ENCODE measurements around the gene SLC36A3.

SLC36A3 gene

GRCh38 chr5:151332857-151333256 lies 29.3 kb upstream of the SLC36A3 start:
- no peak overlapping the region for H3K27ac ChIP-seq
- H3K4me1 ChIP-seq = peaks cover 14 to 16% (median 15%) of the 10 kb centered on the region in 10 experiments
- H4K20me1 ChIP-seq = no peaks in the 10 kb centered on the region; a peak in 1 of 22 replicates
- H3K9me3 ChIP-seq (replicated peaks in 1 of 11) = no peaks in the 10 kb centered on the region
- no peak overlapping the region for H3K4me2 ChIP-seq
- no peak for TF ChIP-seq Cebpa-rat (IDR thresholded peaks at IDR 0.05)
- H3K4me3 ChIP-seq = no peak overlapping the region
- H3K9ac ChIP-seq = no peak overlapping the region
- H3K36me3 ChIP-seq = no peaks in the 10 kb centered on the region
- H3K27me3 ChIP-seq = no peaks in the 10 kb centered on the region

- Histone ChIP-seq H3K4me3 (0 out of 20 replicates have a peak overlapping the region, but pooled peaks of 1 of the 10 experiments have one; percentile 10), H3K9ac (0 out of 22 replicates have a peak overlapping the region, but pooled peaks of 1 of the 11 experiments have one; percentile 19), H3K4me1 (peaks cover 19 to 22% (median 20%) of the 10 kb centered on the region in 10 experiments), H3K9me3 (replicated peaks in 1 of 11) (peaks cover 0 to 8% (median 0%) of the 10 kb centered on the region in 11 experiments; a peak in 2 of 22 replicates), H3K36me3 (no peaks in the 10 kb centered on the region), H3K4me2 (peak overlapping the region; percentile 62 to 81 (median 74)), H4K20me1 (no peaks in the 10 kb centered on the region; a peak in 1 of 22 replicates), H3K27me3 (no peaks in the 10 kb centered on the region), H3K27ac (peak overlapping the region in 7 of 11 experiments; percentile 22 to 60 (median 44); a peak in 11 of 22 replicates)
- TF ChIP-seq Cebpa-rat (IDR thresholded peaks at IDR 0.05) = peak in 4 of 11 experiments; percentile 15 to 47 (median 40); a peak in 5 of 22 replicates
These were observed 25.2 kb upstream of the SLC36A3 start for GRCh38 chr5:151328734-151329133.

GRCh38 chr5:151327585-151327984 lies 24.0 kb upstream of the SLC36A3 start:
- Histone ChIP-seq H3K9ac (no peak overlapping the region), H3K36me3 (no peaks in the 10 kb centered on the region), H3K27me3 (no peaks in the 10 kb centered on the region), H3K4me3 (no peak overlapping the region), H3K4me2 (peak overlapping the region; percentile 62 to 81 (median 74)), H3K27ac (no peak overlapping the region), H3K4me1 (peaks cover 19 to 22% (median 20%) of the 10 kb centered on the region in 10 experiments), H3K9me3 (replicated peaks in 1 of 11) (peaks cover 0 to 8% (median 0%) of the 10 kb centered on the region in 11 experiments; a peak in 2 of 22 replicates), H4K20me1 (no peaks in the 10 kb centered on the region; a peak in 1 of 22 replicates)
- no peak for TF ChIP-seq Cebpa-rat (IDR thresholded peaks at IDR 0.05)

- Histone ChIP-seq H3K9ac (no peak overlapping the region), H3K9me3 (replicated peaks in 1 of 11) (peaks cover 0 to 8% (median 0%) of the 10 kb centered on the region in 11 experiments; a peak in 2 of 22 replicates), H3K4me2 (no peak overlapping the region), H3K27me3 (no peaks in the 10 kb centered on the region), H3K36me3 (no peaks in the 10 kb centered on the region), H3K27ac (no peak overlapping the region), H3K4me3 (no peak overlapping the region), H3K4me1 (peaks cover 19 to 22% (median 20%) of the 10 kb centered on the region in 10 experiments), H4K20me1 (no peaks in the 10 kb centered on the region; a peak in 1 of 22 replicates)
- TF ChIP-seq Cebpa-rat (IDR thresholded peaks at IDR 0.05) = no peak
These were observed 22.7 kb upstream of the SLC36A3 start for GRCh38 chr5:151326266-151326665.

- Histone ChIP-seq H3K27ac (no peak overlapping the region), H3K9ac (no peak overlapping the region), H3K9me3 (replicated peaks in 1 of 11) (peaks cover 0 to 8% (median 0%) of the 10 kb centered on the region in 11 experiments; a peak in 2 of 22 replicates), H3K4me2 (no peak overlapping the region), H3K36me3 (no peaks in the 10 kb centered on the region), H3K27me3 (no peaks in the 10 kb centered on the region), H3K4me1 (peaks cover 0 to 17% (median 9%) of the 10 kb centered on the region in 10 experiments; a peak in 12 of 20 replicates), H3K4me3 (no peak overlapping the region), H4K20me1 (no peaks in the 10 kb centered on the region)
- TF ChIP-seq Cebpa-rat (IDR thresholded peaks at IDR 0.05) = no peak
These were observed 16.9 kb upstream of the SLC36A3 start for GRCh38 chr5:151320481-151320880.

GRCh38 chr5:151318850-151319732 lies 15.5 kb upstream of the SLC36A3 start:
- Histone ChIP-seq H3K4me2 (peak overlapping the region in 5 of 11 experiments; percentile 14 to 48 (median 32); a peak in 8 of 22 replicates), H3K27ac (peak overlapping the region in 1 of 11 experiments; percentile 1; a peak in 1 of 22 replicates), H3K9me3 (replicated peaks in 1 of 11) (no peaks in the 10 kb centered on the region), H3K4me1 (peaks cover 0 to 17% (median 9%) of the 10 kb centered on the region in 10 experiments; a peak in 12 of 20 replicates), H4K20me1 (no peaks in the 10 kb centered on the region), H3K36me3 (no peaks in the 10 kb centered on the region), H3K27me3 (no peaks in the 10 kb centered on the region), H3K9ac (peak overlapping the region in 2 of 11 experiments; percentile 12 to 26; a peak in 1 of 22 replicates), H3K4me3 (no peak overlapping the region)
- TF ChIP-seq Cebpa-rat (IDR thresholded peaks at IDR 0.05) = no peak

- Histone ChIP-seq H3K4me1 (peaks cover 0 to 17% (median 9%) of the 10 kb centered on the region in 10 experiments; a peak in 12 of 20 replicates), H3K27me3 (no peaks in the 10 kb centered on the region), H3K9ac (no peak overlapping the region), H3K4me2 (no peak overlapping the region), H3K27ac (no peak overlapping the region), H3K9me3 (replicated peaks in 1 of 11) (peaks cover 0 to under 1% (median 0%) of the 10 kb centered on the region in 11 experiments; a peak in 1 of 22 replicates), H3K36me3 (no peaks in the 10 kb centered on the region), H3K4me3 (no peak overlapping the region), H4K20me1 (no peaks in the 10 kb centered on the region)
- TF ChIP-seq Cebpa-rat (IDR thresholded peaks at IDR 0.05) = no peak
These were observed 14.3 kb upstream of the SLC36A3 start for GRCh38 chr5:151317871-151318270.

- Histone ChIP-seq H4K20me1 (no peaks in the 10 kb centered on the region), H3K4me2 (no peak overlapping the region), H3K36me3 (no peaks in the 10 kb centered on the region), H3K9me3 (replicated peaks in 1 of 11) (peaks cover 7 to 18% (median 12%) of the 10 kb centered on the region in 11 experiments), H3K9ac (no peak overlapping the region), H3K4me1 (peaks cover 0 to 17% (median 9%) of the 10 kb centered on the region in 10 experiments; a peak in 12 of 20 replicates), H3K27me3 (no peaks in the 10 kb centered on the region), H3K27ac (no peak overlapping the region), H3K4me3 (no peak overlapping the region)
- no peak for TF ChIP-seq Cebpa-rat (IDR thresholded peaks at IDR 0.05)
These were observed 12.5 kb upstream of the SLC36A3 start for GRCh38 chr5:151315998-151316597.

- no peak overlapping the region for H3K4me3 ChIP-seq
- no peak overlapping the region for H3K27ac ChIP-seq
- H3K9me3 ChIP-seq (replicated peaks in 1 of 11) = peaks cover 22 to 40% (median 33%) of the 10 kb centered on the region in 11 experiments
- H3K9ac ChIP-seq = no peak overlapping the region
- no peak for TF ChIP-seq Cebpa-rat (IDR thresholded peaks at IDR 0.05)
- H4K20me1 ChIP-seq = no peaks in the 10 kb centered on the region
- no peaks in the 10 kb centered on the region for H3K36me3 ChIP-seq
- H3K27me3 ChIP-seq = no peaks in the 10 kb centered on the region
- H3K4me2 ChIP-seq = no peak overlapping the region
- no peaks in the 10 kb centered on the region for H3K4me1 ChIP-seq
These were observed 9.8 kb upstream of the SLC36A3 start for GRCh38 chr5:151313357-151313756.

Data from BLaER1 treated with 17β-estradiol and CSF1 and Interleukin-3, amounts not matched to agents 10 nM and 100 nM (cell line).